K562 (cell line): Measurements from ENCODE around the gene OR4D2. TPM values are rescaled to one million over a fixed set of nuclear protein-coding genes. Genes with fewer than 3 reads are reported as not detected.
A peak's percentile ranks its signal among the peaks of the same experiment; 100 is the strongest.

Experiments
- BRF1 ChIP-seq: IDR thresholded peaks from 3 replicates; pipeline ENCODE4 v1.6.1; 2011; ENCODE audit warnings: borderline replicate concordance, mild to moderate bottlenecking; ENCODE audit not compliant: insufficient read length; ENCODE audit errors: extremely low read depth
- CBX2 ChIP-seq: fragments of 200-600 bp; sonication (generic); IDR thresholded peaks from one replicate; pipeline ENCODE4 v1.6.1; 2012; ENCODE audit warnings: mild to moderate bottlenecking, low read length, inconsistent platforms; ENCODE audit not compliant: insufficient read depth, poor library complexity, severe bottlenecking
- CXXC5 ChIP-seq: fragments of 250-450 bp; sonication (Bioruptor Pico); IDR thresholded peaks from 2 replicates; pipeline ENCODE4 v1.8.0; 2022; ENCODE audit warnings: inconsistent platforms, mild to moderate bottlenecking, moderate library complexity
- ERF ChIP-seq: fragments of 450-650 bp; formaldehyde crosslinking; IDR thresholded peaks from 2 replicates; pipeline ENCODE4 v1.4.0; 2020; ENCODE audit warnings: mild to moderate bottlenecking, mixed read lengths
- HBP1 ChIP-seq: fragments of 450-650 bp; formaldehyde crosslinking; IDR thresholded peaks from 2 replicates; pipeline ENCODE4 v1.4.0; 2022; ENCODE audit warnings: missing genetic modification characterization
- KAT2B ChIP-seq: IDR thresholded peaks from one replicate; pipeline ENCODE4 v1.6.1; 2012; ENCODE audit warnings: low read depth, mild to moderate bottlenecking, control low read depth, inconsistent platforms, low read length, moderate library complexity
- NCOA1 ChIP-seq: fragments of 450-650 bp; IDR thresholded peaks from 2 replicates; pipeline ENCODE4 v1.6.1; 2016; ENCODE audit warnings: low read depth
- NFYB ChIP-seq: IDR thresholded peaks from 2 replicates; pipeline ENCODE4 v1.6.1; 2011; ENCODE audit warnings: mild to moderate bottlenecking, moderate library complexity; ENCODE audit not compliant: insufficient read length; ENCODE audit errors: extremely low read depth
- NR1H2 ChIP-seq: sonication (generic); formaldehyde crosslinking; IDR thresholded peaks from 2 replicates; pipeline ENCODE4 v1.4.0; 2020; ENCODE audit warnings: mild to moderate bottlenecking, missing genetic modification reagents
- PYGO2 ChIP-seq: fragments of 450-650 bp; IDR thresholded peaks from 2 replicates; pipeline ENCODE4 v1.6.1; 2016; ENCODE audit warnings: mild to moderate bottlenecking, missing genetic modification characterization, moderate library complexity, missing compliant biosample characterization
- RAD51 ChIP-seq: fragments of 450-650 bp; IDR thresholded peaks from 2 replicates; pipeline ENCODE4 v1.7.1; 2016; ENCODE audit warnings: low read depth, mild to moderate bottlenecking, borderline replicate concordance
- SREBF1 ChIP-seq: fragments of 150-350 bp; IDR thresholded peaks from 2 replicates; pipeline ENCODE4 v1.6.1; 2014; ENCODE audit warnings: antibody characterized with exemption, low read depth, low read length, borderline replicate concordance
- TSC22D4 ChIP-seq: fragments of 450-650 bp; IDR thresholded peaks from 2 replicates; pipeline ENCODE4 v1.6.1; 2016; ENCODE audit warnings: missing genetic modification characterization, missing biosample characterization, control low read depth
- ZBTB11 ChIP-seq, 3 experiments: fragments of 200-800 bp in 1 of 3; fragments of 250-450 bp in 1 of 3; fragments of 450-650 bp in 1 of 3; sonication (Bioruptor Pico) in 1 of 3; sonication (Bioruptor generic) in 1 of 3; formaldehyde crosslinking in 1 of 3; IDR thresholded peaks; 2 replicates each; pipeline versions ENCODE4 v1.6.1 to v1.8.0; 2016 to 2022; ENCODE audit warnings: mild to moderate bottlenecking in 2 of 3, missing genetic modification characterization in 2 of 3, missing compliant biosample characterization in 1 of 3, moderate library complexity in 1 of 3
- ZBTB17 ChIP-seq: fragments of 450-650 bp; formaldehyde crosslinking; IDR thresholded peaks from 2 replicates; pipeline ENCODE4 v1.4.0; 2020; ENCODE audit warnings: mild to moderate bottlenecking
- ZBTB43 ChIP-seq: sonication (generic); formaldehyde crosslinking; IDR thresholded peaks from 2 replicates; pipeline ENCODE4 v1.8.0; 2023; ENCODE audit warnings: mild to moderate bottlenecking, missing genetic modification reagents
- ZNF212 ChIP-seq: fragments of 450-650 bp; formaldehyde crosslinking; IDR thresholded peaks from 2 replicates; pipeline ENCODE4 v1.4.0; 2020; ENCODE audit warnings: mild to moderate bottlenecking
- ZNF408 ChIP-seq: fragments of 250-450 bp; sonication (Bioruptor Pico); IDR thresholded peaks from 2 replicates; pipeline ENCODE4 v1.4.0; 2020; ENCODE audit warnings: low read depth, mild to moderate bottlenecking, moderate library complexity
- ZNF561 ChIP-seq: fragments of 450-650 bp; formaldehyde crosslinking; conservative IDR thresholded peaks from 2 replicates; pipeline ENCODE4 v1.4.0; 2020; ENCODE audit warnings: mild to moderate bottlenecking, moderate library complexity
- polyA plus RNA-seq, 8 experiments: library from polyadenylated mRNA; depleted of rRNA in 4 of 8; stranded (reverse) in 5 of 8; unstranded in 3 of 8; fragments of >200 nt; fragmentation: Nextera tagmentation in 2 of 8; fragmentation: Illumina TruSeq in 1 of 8; extraction: Ambion mirVana in 2 of 8; extraction: Trizol in 1 of 8; gene quantifications; 2 replicates each; pipeline versions ENCODE4 v1.2.1 to v1.2.3, GENCODE V29; 2011 to 2014; ENCODE audit warnings: inconsistent platforms in 1 of 8, missing spikeins in 1 of 8
- total RNA-seq, 7 experiments: library from RNA; depleted of rRNA in 6 of 7; stranded (reverse); fragments of >200 nt in 6 of 7; fragmentation: Illumina TruSeq in 2 of 7; extraction: Trizol in 2 of 7; gene quantifications; 2 replicates each; pipeline versions ENCODE4 v1.2.1 to v1.2.3, GENCODE V29; 2011 to 2021; ENCODE audit warnings: low replicate concordance in 1 of 7

OR4D2 gene
- total and polyA plus RNA-seq, 9 of the 15 experiments (the other 6 are each of a cell fraction or from before 2014, with no cell fraction given) = not detected

GRCh38 chr17:58219007-58219788 lies 52.4 kb downstream of the OR4D2 start, which contains the start of gene MKS1 (continued):
- TF ChIP-seq NR1H2 (no peak), ZNF408 (CRISPR knock-in tag) (no peak), ZNF212 (CRISPR knock-in tag) (no peak), ZNF561 (no peak), SREBF1 (no peak), NFYB (no peak), CBX2 (no peak), RAD51 (no peak), CXXC5 (peak; percentile 85), BRF1 (no peak), ZBTB11 (CRISPR knock-in tag; IDR thresholded peaks at IDR 0.05) (peak in 1 of 3 experiments; percentile 34; a peak in 1 of 6 replicates), ZBTB17 (CRISPR knock-in tag) (peak; percentile 49; the same call in 1 of the 2 replicates), NCOA1 (no peak), ERF (CRISPR knock-in tag) (no peak), TSC22D4 (tag) (no peak), PYGO2 (no peak), KAT2B (no peak), HBP1 (CRISPR knock-in tag) (0 out of 2 replicates have a peak, but pooled peaks have one; percentile 39), ZBTB43 (no peak)
